Stimulated activated CD8-positive, alpha-beta memory T cell treated with anti-CD3 and anti-CD28 coated beads, Interleukin-7, amount 100 ng/mL, for 4 hours (primary cell): ENCODE results near the gene EHD3.

Source experiments
- DNase-seq, 2 donors: peaks; one replicate each; pipeline ENCODE4 v3.0.0-alpha.2; 2020; ENCODE audit warnings: low read depth in 2 of 2

EHD3 gene

DNA sequence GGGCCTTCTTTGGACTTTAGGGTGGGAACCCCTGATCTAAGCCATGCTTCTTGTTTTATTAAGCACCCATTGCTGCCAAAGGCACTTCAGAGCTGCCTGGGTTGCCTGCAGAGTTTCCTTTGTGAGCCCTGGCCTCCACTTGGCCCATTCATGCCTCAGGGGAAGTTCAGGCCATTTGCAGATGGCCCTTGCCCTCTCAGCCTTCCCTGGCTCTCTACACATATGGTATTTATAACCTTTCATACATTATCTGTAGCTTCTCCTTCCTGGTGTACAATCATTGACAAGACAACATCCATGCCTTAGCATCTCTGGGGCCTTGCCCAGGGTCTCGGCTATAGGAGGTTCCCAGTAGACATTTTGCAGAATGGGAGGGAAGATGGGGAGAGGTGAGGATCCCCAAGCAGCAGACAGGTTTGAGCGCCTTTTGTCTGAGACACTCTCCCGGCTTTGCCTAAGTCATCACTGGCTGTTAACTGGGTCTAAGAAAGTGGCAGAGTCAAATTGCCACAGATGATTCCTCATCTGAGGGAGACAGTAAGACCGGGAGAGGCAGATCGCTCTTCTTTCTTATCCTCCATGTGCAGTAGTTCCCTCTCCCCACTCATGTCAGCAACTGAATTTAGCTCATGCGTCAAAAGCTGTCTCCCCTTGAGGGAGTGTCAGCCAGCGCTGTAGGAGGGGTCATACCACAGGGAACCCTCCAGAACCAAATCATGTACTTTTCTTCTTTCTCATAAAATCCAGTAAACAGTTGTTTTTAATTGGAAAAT lies 2.7 kb downstream of the EHD3 start:
- DNase-seq, result no peak

DNA sequence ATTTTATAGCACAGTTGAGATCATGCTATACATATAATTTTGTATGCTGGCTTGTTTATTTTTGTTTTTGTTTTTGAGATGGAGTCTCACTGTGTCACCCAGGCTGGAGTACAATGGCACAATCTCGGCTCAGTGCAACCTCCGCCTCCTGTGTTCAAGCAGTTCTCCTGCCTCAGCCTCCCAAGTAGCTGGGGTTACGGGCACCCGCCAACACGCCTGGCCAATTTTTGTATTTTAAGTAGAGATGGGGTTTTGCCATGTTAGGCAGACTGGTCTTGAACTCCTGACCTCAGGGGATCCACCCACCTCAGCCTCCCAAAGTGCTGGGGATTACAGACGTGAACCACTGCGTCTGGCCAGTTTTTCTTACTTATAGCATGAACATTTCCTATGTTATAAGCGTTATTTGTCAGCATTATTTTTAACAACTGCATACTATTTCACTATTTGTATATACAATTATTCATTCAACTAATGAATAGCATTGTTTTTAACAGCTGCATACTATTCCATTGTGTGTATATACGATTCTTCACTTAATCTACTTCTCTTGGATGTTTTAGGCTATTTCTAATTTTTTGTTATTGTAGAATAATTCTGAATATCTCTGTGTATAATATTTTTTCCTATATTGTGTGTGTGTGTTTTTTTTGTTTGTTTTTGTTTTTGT lies 3.5 kb downstream of the EHD3 start:
- DNase-seq, result no peak

DNA sequence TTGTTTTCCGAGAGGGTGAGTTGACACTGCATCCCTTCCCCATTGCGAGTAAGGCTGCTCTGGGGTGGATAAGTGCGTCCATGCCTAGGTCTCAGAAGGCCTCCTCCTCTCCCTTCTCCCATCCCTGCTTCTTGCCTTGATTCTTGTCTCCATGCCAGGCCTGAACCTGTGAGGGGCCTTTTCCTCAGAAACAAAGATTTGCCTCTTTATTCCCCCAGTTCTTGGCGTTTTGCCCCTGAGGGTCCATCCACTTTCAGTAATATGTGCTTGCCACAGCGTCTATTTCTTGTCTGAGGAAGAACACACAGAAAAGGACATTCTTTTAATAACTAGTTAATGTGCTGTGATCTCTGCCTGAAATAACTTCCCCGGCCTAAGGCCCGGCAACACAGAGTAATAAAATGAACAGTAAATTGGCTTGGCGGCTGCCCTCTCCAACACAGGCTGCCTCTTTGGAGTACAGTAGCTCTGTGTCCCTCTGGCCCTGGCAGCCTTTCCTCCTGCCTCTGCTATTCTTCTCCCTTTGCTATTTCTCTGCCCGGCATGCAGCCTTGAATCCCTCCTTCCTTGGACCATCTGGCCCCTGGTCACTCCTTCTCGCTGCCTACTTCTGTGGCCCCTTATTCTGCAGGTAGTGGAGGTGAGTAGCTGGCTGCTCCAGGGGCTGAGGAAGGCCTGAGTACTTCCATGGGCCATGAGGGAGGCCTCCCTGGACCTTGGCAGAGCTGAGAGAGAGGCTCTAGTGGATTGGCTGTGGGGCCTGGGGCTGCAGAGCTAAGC lies 4.4 kb downstream of the EHD3 start:
- DNase-seq, result no peak

DNA sequence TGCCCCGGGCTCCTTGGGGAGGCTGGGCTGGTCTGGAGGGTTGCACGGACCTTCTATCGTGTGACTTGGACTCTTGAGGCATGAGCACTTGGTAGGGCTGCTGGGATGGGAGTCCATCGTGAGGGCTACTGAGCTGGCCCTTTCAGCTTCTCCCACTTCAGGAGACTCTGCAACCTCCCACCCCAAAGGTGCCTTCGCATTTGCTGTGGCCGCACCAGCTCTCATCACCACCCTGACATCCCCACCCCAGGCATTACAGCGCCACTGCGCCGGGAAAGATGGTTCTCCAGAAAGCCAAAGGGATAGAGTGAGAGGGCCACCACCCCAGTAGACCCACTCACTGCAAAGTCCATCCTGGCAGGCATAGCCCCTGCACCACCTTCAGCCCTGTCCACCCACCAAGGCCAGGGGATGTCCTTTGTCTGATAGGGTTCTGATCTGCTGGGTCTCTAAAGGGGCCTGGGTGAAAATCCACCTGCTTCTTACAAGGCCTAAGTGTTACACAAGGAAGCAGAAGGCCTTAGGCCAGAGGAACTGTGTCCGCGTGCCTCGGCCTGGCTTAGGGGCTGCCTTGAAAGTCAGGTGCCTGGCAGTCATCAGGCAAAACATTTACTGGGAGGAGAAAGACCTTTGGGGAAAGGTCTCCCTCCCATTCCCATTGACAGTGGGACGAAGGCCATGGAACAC lies 5.1 kb downstream of the EHD3 start:
- DNase-seq, result no peak

DNA sequence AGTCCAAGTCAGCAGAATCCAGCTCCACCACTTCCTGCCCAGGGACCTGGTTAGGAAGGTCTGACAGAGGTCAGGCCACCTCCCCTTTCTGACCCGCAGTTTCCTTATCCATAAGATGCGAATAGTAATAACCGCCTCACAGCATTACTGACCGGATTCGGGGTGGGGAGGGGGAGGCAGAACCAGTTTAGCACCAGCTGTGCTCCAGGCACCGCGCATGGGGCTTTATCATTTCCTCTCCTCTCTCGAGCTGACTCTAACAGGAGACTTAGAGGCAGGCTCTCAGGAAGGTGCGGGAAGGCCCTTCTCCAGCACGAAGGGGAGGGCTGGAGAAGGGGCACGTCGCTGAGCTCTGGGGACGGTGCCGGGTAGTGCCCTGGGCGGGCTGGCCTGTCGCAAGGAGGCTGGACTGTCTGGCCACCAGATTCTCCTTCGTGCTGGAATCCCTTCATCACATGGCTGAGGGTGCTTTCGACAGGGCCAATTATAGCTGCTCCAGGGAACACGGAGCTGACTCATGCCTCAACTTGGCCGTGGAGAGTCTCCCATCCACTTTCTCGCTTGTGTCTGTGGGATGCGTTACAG lies 5.7 kb downstream of the EHD3 start:
- no peak for DNase-seq

DNA sequence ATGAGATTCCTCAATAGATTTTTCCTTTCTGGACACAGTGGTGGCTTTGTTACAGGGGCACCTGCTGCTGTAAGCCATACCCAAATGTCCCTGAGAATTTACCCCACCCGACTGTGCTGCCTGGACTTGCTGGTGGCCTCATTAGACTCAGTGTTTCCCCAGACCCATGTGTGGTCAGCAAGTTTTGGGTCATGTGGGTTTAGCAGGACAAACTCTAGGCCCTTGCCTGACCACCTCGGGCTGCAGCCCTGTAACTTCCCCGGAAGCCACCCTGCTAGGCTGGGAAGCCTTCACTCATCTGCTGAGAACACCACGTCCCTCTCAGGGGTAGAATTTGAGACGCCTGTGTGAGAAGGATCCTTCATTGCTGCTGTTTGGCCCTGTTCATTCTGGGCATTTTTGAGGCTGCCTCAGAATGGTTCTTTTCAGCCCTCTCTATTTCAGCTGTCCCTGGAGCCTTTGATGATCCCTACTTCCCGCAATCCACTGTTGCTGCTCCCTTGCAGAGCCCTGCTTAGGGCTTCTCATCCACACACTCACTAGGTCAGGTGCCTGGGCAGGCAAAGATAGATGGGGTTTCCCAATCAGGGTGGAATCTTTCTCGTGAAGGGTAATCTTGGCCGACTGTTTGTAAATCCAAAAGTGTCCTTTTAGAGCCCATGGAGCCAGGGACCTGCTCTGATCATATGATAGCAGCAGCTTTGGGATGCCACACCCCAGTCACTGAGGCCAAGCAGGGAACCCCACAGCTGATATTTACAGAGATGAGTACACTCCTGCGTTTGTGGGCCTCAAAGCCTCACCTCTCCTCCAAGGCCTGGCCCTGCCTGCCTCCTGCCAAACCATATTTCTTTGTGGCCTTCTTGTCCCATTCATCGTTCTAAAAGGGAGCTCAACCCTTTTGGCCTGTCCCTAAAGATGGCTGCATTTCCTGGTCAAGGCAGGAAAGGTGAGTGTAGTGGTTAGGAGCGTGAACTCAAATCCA lies 6.7 kb downstream of the EHD3 start:
- DNase-seq, result no peak

DNA sequence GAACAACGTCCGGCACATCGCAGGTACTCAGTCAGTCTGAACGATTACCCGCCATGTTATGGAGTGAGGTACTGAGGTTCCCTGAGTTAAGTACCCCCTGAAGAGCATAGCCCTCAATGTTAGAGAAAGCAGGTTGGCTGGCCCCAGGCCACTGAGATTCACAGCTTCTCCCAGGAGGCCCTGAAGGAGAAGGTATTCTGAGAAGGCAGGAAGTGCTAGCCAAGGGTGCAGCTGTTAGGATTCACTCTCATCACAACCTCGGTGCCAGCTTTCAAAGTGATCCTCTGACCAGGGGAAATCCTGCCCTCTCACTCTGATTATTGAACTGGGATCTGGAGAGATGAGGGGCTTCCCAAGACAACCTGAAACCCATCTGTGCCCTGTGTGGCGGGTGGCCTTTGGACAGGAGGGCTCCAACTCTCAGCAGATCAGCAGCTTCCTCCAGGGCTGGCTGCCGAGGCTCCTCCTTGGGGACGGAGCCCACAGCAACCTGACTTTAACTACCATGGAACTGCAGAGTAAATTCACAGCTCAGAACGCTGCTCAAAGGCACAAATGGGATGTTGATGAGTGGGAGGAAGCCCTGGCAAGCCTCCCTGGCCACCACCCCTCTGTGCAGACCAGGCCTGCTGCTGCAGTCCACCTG lies 7.8 kb downstream of the EHD3 start:
- no peak for DNase-seq

DNA sequence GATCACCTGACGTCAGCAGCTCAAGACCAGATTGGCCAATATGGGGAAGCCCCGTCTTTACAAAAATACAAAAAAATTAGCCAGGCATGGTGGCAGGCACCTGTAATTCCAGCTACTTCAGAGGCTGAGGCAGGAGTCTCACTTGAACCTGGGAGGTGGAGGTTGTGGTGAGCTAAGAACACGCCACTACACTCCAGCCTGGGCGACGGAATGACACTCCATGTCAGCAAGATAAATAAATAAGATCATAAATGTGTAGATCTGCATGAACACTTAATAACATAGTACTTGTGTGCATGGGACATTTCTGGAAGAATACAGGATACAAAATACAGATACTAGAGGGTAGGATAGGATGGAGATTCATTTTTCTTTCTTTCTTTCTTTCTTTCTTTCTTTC lies 9.1 kb downstream of the EHD3 start:
- no peak for DNase-seq

DNA sequence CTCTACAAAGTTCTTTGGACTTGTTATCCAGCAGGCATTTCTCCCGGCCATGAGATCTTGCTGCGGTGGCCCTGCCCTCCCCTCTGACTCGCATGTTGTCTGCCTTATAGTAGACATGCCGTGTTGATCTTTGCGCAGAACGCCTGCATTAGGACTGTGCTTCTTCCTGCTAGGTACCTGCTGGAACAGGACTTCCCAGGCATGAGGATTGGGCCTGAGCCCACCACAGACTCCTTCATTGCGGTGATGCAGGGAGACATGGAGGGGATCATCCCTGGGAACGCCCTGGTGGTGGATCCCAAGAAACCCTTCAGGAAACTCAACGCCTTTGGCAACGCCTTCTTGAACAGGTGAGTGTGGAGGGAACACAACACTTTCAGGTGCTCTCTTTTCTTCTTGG lies 10.1 kb downstream of the EHD3 start:
- DNase-seq, result no peak

DNA sequence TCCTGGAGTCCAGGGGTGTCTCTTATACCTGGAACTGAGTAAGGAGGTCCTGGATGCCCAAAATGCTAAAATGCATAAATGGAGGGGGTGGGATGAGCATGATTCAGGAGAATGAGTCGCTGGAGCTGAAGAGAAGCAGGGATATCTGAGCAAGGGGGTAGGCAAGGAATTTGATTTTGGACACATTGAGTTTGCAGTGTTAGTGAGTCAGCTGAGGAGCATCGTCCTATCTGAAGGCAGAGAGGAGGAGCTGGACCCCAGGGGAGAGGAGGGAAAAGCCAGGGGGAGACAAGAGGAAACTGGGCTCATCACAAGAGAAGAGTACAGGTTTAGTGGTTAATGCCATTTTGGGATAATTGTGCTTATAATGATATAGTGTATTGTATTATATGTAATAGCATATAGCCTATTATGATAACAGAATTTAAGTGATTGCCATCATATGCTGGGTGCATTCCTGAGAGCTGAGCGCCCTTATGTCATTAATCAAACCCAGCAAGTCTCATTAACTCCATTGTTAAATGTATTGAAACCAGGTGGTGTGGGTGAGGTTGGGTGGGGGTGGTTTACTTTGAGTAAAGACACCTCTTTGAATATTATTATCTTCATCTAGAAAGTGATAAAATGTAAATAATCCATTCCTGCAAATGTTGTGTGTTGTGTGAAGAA lies 12.4 kb downstream of the EHD3 start:
- DNase-seq, result no peak

DNA sequence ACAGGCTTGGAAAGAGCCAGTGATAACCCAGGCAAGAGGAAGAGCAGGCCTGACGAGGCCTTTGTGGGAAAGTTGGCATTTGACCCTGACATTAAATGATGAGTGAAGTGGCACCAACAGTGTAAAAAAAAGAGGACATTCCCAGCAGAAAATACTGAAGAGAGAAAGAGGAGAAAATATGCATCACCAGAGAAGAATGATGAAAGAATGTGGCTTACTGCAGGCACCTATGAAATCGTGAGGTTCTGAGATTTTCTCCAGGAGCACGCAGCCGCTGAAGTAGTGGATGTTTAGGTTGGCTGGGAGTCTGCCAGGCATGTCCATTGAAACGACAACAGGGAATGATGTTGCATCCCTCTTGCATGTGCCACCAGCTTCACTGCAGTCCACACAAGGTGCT lies 13.8 kb downstream of the EHD3 start:
- DNase-seq, result no peak

DNA sequence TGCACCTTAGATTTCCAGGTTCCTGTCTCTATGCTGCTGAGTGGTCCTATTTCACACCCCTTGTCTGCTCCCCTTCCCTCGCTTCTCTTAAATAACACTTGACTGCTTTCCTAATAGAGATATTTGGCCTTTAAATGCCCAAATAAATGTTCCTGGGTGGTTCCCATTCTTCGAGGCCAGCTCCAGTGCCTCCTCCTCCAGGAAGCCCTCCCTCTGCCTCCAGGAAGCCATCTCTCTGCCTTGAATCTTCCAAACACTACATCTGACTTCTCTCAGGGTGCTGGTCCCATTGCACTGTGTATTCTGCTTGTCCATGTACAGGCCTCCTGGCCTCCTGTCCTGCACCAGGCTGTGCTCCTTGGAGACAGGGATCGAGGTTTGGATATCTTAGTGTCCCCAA lies 14.2 kb downstream of the EHD3 start:
- DNase-seq, result no peak

DNA sequence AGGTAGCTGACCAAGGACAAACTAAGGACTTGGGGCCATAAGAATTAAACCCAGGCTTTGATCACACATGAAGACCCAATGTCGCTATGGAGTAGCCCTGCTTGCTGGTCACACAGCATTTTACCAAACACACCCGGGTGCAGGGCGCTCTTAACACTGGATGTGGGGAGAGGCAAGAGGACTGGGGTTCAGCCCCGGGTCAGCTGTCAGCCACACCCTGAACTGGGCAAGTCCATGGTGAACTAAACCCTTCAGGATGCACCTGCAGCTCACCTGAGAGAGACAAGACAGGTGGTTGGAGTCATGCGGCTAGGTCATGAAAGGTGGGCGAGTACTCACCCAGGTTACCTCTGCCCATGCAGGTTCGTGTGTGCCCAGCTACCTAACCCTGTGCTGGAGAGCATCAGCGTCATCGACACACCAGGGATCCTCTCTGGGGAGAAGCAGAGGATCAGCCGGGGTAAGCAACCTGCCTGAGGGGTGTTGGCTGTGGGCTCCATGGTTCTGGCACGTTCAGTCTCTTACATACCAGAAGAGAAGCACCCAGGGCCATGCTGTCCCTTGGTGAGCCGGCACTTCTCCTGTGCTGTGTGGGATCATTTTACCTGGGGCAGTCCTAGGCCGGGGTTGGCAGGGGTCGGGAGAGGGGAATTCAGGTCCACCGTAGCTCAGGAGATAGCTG lies 15.2 kb downstream of the EHD3 start:
- no peak for DNase-seq

DNA sequence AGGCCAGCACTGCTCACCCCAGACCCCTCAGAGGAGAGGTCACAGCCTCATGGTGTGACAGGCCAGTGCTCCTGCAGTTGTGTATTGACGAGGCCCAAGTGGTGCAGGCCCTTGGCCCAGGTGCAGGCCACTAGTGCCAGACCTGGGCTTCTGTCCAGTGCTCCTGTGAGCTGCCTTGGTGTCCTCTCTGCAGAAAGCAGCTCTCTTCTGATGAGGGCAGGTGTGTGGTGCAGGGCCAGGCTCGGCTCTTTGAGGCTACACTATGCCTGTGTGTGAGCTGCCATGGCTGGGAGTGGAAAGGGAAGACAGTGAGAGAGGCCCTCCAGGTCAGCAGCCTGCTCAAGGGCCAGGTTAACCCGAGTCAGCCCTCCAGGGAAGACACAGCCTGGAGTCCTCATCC lies 17.1 kb downstream of the EHD3 start:
- DNase-seq, result no peak

DNA sequence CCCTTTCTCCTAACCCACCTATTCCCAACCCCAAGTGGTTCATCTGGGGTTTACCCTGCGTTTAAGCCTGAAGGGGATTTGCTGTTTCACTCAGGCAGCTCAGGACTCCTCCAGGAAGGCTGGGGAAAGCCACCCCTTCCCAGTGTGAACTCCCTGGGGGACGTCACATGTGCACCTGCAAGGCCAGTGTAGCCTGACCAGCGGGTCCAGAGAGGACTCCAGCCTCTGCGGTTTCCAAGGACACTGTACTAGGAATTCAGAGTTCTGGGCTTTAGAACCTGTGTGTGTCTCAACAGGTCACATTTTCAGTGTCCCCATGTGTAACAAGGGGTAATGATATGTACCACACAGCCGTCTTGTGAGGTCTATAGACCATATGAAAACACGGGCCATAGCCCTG lies 17.9 kb downstream of the EHD3 start:
- DNase-seq, result no peak

DNA sequence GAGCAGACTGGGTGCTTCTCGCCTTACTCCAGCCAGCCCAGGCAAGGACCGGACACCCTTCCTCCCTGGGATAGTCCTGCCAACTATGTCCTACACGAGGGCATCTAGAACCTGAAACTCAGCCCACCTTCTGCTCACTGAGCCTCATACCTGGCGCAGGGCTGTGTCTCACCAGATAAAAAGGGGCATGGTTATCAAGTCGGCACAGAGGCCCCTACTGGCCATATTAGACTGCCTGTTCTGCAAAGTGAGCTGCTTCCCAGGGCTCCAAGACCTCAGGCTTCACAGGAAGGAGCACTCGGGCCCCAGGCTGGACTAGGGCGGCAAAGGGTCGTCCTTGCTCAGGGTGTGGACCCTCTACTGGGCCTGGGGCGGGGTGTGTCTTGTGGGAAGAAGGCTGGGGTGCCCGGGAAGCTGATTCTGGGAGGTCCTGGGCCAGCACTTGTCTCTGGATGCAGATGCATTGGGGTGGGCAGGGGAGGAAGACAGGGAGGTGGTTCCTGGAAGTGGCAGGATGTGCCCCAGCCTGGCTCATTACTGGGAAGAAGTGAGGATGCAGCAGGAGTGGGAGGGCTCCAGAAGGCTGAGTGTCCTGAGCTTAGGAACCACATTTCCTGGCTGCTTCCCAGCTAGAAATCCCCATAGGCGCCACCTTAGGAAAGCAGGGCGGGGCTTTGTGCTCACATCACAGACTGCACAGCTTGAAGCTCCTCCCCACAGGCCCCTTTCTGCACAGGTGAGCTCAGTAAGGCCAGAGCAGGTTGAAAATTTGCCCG lies 19.6 kb downstream of the EHD3 start:
- no peak for DNase-seq

DNA sequence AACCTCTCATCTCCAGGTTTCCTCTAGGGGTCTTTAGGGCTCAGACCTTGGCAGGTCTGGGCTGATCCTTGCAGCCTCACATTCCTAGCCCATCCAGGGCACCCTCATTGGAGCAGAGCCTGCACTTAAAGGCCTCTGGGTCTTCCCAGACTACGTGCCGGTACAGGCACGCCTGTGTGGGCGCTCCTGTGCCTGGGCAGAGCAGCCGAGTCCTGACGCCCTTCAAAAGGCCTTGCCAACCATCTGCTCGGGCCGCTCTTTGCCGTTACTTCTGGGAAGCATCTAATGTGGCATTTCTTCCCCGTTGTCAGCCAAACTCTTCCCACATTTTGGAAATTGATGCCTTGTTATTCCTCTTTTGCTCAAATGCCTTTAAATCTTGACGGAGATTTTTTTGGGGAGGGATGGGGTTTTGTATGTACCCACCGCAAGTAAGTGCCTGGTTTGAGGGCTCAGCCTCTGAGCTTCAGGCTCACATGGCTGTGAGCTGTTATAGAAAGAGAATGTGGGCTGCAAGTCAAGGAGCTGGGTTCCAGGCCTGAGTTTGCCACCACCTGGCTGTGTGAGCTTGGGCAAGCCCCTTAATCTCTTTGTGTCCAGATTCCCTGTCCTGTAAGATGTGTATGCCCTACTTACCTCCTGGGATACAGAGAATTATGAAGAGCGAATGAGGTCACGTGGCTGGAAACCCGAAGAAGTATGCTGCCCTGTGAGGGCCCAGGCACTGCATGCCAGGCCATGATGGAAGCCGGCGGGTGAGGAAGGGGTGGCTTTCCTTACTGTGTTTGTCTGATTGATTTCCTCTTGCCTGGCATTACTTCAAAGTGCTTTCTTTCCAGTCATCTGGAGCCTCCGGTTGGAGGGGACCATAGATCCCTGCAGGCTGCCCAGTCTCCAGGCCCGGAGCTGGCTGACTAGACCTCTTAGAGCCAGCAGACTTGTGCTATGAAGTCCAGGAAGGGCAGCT lies 20.6 kb downstream of the EHD3 start:
- no peak for DNase-seq
